HFF-Myc (cell line): ENCODE data around the gene GTF2A1L.

Source experiments
- DNase-seq: peaks from one replicate; pipeline ENCODE4 v3.0.0-alpha.2; 2011; ENCODE audit warnings: low read depth; ENCODE audit errors: extremely low read depth
- H3K4me3 ChIP-seq: replicated peaks from 2 replicates; pipeline ENCODE4 v1.5.1; 2011; ENCODE audit warnings: low read depth, mild to moderate bottlenecking, control low read depth, low read length
- CTCF ChIP-seq: IDR thresholded peaks from 2 replicates; pipeline ENCODE4 v1.5.1; 2012; ENCODE audit warnings: mild to moderate bottlenecking, low read depth, low read length, control low read depth; ENCODE audit errors: missing control alignments

Gene GTF2A1L

GRCh38 chr2:48727560-48727959 lies 109.9 kb downstream of the GTF2A1L start:
- DNase-seq = no peak

GRCh38 chr2:48728295-48728694 lies 110.6 kb downstream of the GTF2A1L start:
- no peak overlapping the region for H3K4me3 ChIP-seq
- DNase-seq = no peak
- TF ChIP-seq CTCF = no peak

More at GRCh38 chr2:48727560-48727959, 109.9 kb downstream of the GTF2A1L start:
- TF ChIP-seq CTCF = peak; percentile 3
- no peak overlapping the region for H3K4me3 ChIP-seq

- no peak for TF ChIP-seq CTCF
- DNase-seq = no peak
- H3K4me3 ChIP-seq = no peak overlapping the region
These were observed 111.2 kb downstream of the GTF2A1L start for GRCh38 chr2:48728840-48729239.
